Fibroblast of the aortic adventitia (primary cell): ENCODE data around the gene ZKSCAN5. TPM values are rescaled to one million over a fixed set of nuclear protein-coding genes. Genes with fewer than 3 reads are reported as not detected.
"Not testable (repeated sequence)": the region's sequence is repeated elsewhere in the genome, so short reads cannot be mapped to it uniquely, and the experiment has no call there.

Source experiments
- DNase-seq: peaks from one replicate; pipeline ENCODE4 v3.0.0-alpha.2; 2010; ENCODE audit warnings: low read depth
- H3K4me3 ChIP-seq: 2 replicates; pipeline ENCODE4 v1.5.1; 2011; ENCODE audit warnings: low read depth, mild to moderate bottlenecking, control low read depth, low read length, moderate library complexity
- CTCF ChIP-seq: IDR thresholded peaks from 2 replicates; pipeline ENCODE4 v1.5.1; 2011; ENCODE audit warnings: mild to moderate bottlenecking, low read length, control low read depth, inconsistent platforms; ENCODE audit not compliant: insufficient read depth
- total RNA-seq: library from RNA; depleted of rRNA; stranded (reverse); fragments of >200 nt; gene quantifications from 2 replicates; pipeline ENCODE4 v1.2.3, GENCODE V29; 2012; ENCODE audit warnings: low replicate concordance

Gene ZKSCAN5
- total RNA-seq, 1 donor: 11.8 TPM

- DNase-seq: no peak
- no peak overlapping the region for H3K4me3 ChIP-seq
- TF ChIP-seq CTCF: no peak
These were observed 10.6 kb upstream of the ZKSCAN5 start for GRCh38 chr7:99493823-99494222.

- no peak for TF ChIP-seq CTCF
- peak overlapping the region; percentile 95 for H3K4me3 ChIP-seq
These were observed 6.5 kb upstream of the ZKSCAN5 start for GRCh38 chr7:99497766-99498545.

DNA sequence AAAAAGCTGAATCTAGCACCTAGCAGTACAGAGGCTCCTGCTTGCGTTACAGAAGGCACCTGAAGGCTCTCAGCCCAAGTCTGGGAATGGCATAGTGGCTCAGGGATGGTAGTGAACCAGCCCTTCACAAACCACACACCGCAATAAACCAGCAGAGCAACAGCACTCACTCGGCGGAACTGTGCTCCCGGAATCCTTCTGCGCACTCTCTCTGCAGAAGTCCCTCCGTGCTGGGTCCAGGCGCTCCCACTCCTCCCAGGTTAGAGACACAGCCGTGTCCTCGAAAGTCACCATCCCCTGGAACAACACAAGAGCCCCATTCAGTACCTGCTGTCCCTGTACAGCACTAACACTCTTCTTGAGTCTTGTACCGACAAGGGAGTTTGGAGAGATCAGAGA is 5.9 kb upstream of the ZKSCAN5 start:
- peak overlapping the region; percentile 95 for H3K4me3 ChIP-seq
- TF ChIP-seq CTCF: no peak
- DNase-seq: no peak

More at GRCh38 chr7:99497766-99498545, 6.5 kb upstream of the ZKSCAN5 start:
- DNase-seq: no peak

- no peak for TF ChIP-seq CTCF
- DNase-seq: peak; percentile 17
- peak overlapping the region; percentile 95 for H3K4me3 ChIP-seq
These were observed 5.1 kb upstream of the ZKSCAN5 start for GRCh38 chr7:99499371-99499720.

- TF ChIP-seq CTCF: no peak
- H3K4me3 ChIP-seq: peak within 1 kb of the TSS; percentile 95
- DNase-seq: peak; percentile 93
These were observed 4.5 kb upstream of the ZKSCAN5 start, which contains the start of gene ZNF394 for GRCh38 chr7:99499721-99500636. TSS of gene ZNF394 (minus strand) at chr7:99500281. CDS start at chr7:99500093, 188 bp downstream.

DNA sequence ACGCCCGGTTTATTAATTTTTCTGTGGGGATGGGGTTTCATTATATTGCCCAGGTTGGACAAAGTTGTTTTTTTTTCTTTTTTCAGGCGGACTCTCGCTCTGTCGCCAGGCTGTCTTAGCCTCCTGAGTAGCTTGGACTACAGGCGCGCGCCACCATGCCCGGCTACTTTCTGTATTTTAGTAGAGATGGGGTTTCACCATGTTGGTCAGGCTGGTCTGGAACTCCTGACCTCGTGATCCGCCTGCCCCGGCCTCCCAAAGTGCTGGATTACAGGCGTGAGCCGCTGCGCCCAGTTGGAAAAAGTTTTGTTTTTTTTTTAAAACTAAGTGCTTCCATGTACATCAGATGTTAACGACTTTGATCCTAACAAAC is 3.8 kb upstream of the ZKSCAN5 start:
- TF ChIP-seq CTCF: no peak
- H3K4me3 ChIP-seq: peak overlapping the region; percentile 95
- no peak for DNase-seq

- not testable (repeated sequence) for H3K4me3 ChIP-seq, DNase-seq
These were observed 3.2 kb upstream of the ZKSCAN5 start for GRCh38 chr7:99501236-99501635.
